ENCODE data around the gene MRPL36.

Gene MRPL36

DNA sequence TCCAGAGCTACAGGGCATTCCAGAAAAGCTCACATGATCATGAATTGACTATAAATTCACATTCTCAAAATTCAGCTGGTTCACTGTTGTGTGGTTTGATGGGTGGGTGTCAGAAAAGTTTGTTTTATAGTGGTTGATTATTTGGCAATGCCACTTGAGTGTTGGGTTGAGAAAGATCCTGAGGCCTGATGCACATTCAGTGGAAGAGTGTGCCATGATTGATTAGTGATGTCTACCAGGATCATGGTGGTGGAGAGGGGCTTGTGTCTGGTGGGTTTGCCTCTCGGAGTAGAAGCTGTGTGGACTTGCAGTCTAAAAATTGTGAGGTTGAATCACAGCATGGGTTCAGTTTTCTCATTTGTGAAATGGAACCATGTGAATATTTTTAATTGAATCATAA lies 3.6 kb upstream of the MRPL36 start:
- H3K4me1 ChIP-seq (ENCODE audit: control insufficient read depth, insufficient read depth, low read depth, low read length) = peaks cover 13% of the 10 kb centered on the region
- H2AFZ ChIP-seq (ENCODE audit: low read depth, low read length) = no peak overlapping the region
- peaks cover 33% of the 10 kb centered on the region for H3K79me1 ChIP-seq (replicated peaks; ENCODE audit: low read length, poor library complexity, severe bottlenecking)
- no peak for DNase-seq
- peaks cover 46 to 61% of the 10 kb centered on the region in 2 experiments for H3K36me3 ChIP-seq (ENCODE audit: control insufficient read depth in 1 of 2, insufficient read depth in 2 of 2, low read depth in 1 of 2, low read length in 2 of 2)
- H3K27me3 ChIP-seq (ENCODE audit: control insufficient read depth in 1 of 2, insufficient read depth in 1 of 2, low read length in 2 of 2) = no peaks in the 10 kb centered on the region
- H2BK12ac ChIP-seq (ENCODE audit: low read length in 2 of 2) = no peak overlapping the region
- H3K18ac ChIP-seq (ENCODE audit: low read depth in 1 of 2, low read length in 2 of 2) = no peak overlapping the region
- H3K9me3 ChIP-seq (ENCODE audit: control insufficient read depth, low read length) = no peaks in the 10 kb centered on the region
- H3K4me2 ChIP-seq (ENCODE audit: low read length, poor library complexity, severe bottlenecking) = no peak overlapping the region
- WGBS = 94% methylated on average over 1 of the region's 1 CpG
- no peak overlapping the region for H3K14ac ChIP-seq (ENCODE audit: low read length in 2 of 2)
- H2BK15ac ChIP-seq (ENCODE audit: low read depth, poor library complexity, severe bottlenecking) = no peak overlapping the region
- H2BK120ac ChIP-seq (ENCODE audit: low read depth, low read length) = no peak overlapping the region
- H2BK5ac ChIP-seq (ENCODE audit: low read depth, low read length, poor library complexity, severe bottlenecking) = no peak overlapping the region
- H3K23ac ChIP-seq (ENCODE audit: low read length in 2 of 2) = no peak overlapping the region
- H3K9ac ChIP-seq (ENCODE audit: low read length) = no peak overlapping the region
- H2AK5ac ChIP-seq (ENCODE audit: low read length, severe bottlenecking) = no peak overlapping the region
- H3K4me3 ChIP-seq (ENCODE audit: insufficient read depth in 1 of 2, low read depth in 1 of 2, low read length in 2 of 2) = no peak overlapping the region
- H3K4ac ChIP-seq (ENCODE audit: low read depth in 1 of 2, low read length in 2 of 2) = no peak overlapping the region
- H3K27ac ChIP-seq (ENCODE audit: low read length, poor library complexity, severe bottlenecking) = no peak overlapping the region
- H4K91ac ChIP-seq (ENCODE audit: low read length) = no peak overlapping the region
- H4K8ac ChIP-seq (ENCODE audit: low read length) = no peak overlapping the region

- Histone ChIP-seq H3K4ac (ENCODE audit: low read depth in 1 of 2, low read length in 2 of 2) (no peak overlapping the region), H3K9me3 (ENCODE audit: control insufficient read depth, low read length) (no peaks in the 10 kb centered on the region), H3K9ac (ENCODE audit: low read length) (peak overlapping the region; percentile 97), H3K27me3 (ENCODE audit: control insufficient read depth in 1 of 2, insufficient read depth in 1 of 2, low read length in 2 of 2) (no peaks in the 10 kb centered on the region), H3K14ac (ENCODE audit: low read length in 2 of 2) (no peak overlapping the region), H3K27ac (ENCODE audit: low read length, poor library complexity, severe bottlenecking) (no peak overlapping the region), H3K23ac (ENCODE audit: low read length in 2 of 2) (no peak overlapping the region), H3K79me1 (replicated peaks; ENCODE audit: low read length, poor library complexity, severe bottlenecking) (peaks cover 39% of the 10 kb centered on the region), H4K8ac (ENCODE audit: low read length) (no peak overlapping the region), H4K91ac (ENCODE audit: low read length) (no peak overlapping the region), H2AK5ac (ENCODE audit: low read length, severe bottlenecking) (no peak overlapping the region), H2BK120ac (ENCODE audit: low read depth, low read length) (no peak overlapping the region), H3K18ac (ENCODE audit: low read depth in 1 of 2, low read length in 2 of 2) (no peak overlapping the region), H2AFZ (ENCODE audit: low read depth, low read length) (no peak overlapping the region), H3K4me2 (ENCODE audit: low read length, poor library complexity, severe bottlenecking) (peak overlapping the region; percentile 75), H2BK12ac (ENCODE audit: low read length in 2 of 2) (no peak overlapping the region), H2BK5ac (ENCODE audit: low read depth, low read length, poor library complexity, severe bottlenecking) (no peak overlapping the region), H3K4me1 (ENCODE audit: control insufficient read depth, insufficient read depth, low read depth, low read length) (peaks cover 16% of the 10 kb centered on the region), H3K4me3 (ENCODE audit: insufficient read depth in 1 of 2, low read depth in 1 of 2, low read length in 2 of 2) (peak overlapping the region in 1 of 2 experiments; percentile 98), H2BK15ac (ENCODE audit: low read depth, poor library complexity, severe bottlenecking) (no peak overlapping the region), H3K36me3 (ENCODE audit: control insufficient read depth in 1 of 2, insufficient read depth in 2 of 2, low read depth in 1 of 2, low read length in 2 of 2) (peaks cover 47 to 61% of the 10 kb centered on the region in 2 experiments)
- peak; percentile 32 for DNase-seq
- 25% methylated on average over 4 of the region's 7 CpGs for WGBS
These were observed 2.3 kb upstream of the MRPL36 start for GRCh38 chr5:1801967-1802295.

DNA sequence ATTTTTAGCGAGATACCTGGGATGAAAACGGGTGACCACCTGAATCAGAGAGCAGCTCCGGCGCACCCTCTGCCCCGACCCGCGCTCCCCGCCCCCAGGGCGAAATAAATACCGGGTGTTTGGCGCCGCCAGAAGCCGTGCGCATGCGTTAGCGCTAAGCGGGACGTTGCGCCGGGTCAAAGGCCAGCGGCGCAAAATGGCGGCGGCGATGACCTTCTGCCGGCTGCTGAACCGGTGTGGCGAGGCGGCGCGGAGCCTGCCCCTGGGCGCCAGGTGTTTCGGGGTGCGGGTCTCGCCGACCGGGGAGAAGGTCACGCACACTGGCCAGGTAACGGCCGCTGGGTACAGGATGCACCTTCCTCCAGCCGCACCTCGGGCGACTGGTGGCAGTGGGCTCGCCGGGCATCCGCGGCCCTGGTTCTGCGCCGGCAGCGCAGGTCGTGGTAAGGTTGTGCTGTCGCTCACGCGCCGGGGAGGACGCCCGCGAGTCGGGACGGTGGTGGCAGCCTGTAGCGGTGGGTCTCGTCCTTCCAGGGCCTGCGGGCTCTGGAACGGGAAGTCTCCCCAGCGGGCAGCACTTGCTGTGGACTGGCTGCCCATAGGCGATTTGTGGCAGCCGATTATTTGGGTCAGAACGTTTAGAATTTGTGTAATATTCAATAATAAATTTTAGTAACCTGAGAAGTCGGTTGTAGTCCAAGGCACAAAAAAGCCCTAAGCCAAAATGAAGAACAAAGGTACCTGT lies 1.8 kb upstream of the MRPL36 start, which contains the start of gene NDUFS6:
NDUFS6 (plus strand) TSS at position 186 of the 745 bp plus-strand sequence; CDS start at position 197, 11 bp downstream.
- Histone ChIP-seq H3K4me2 (ENCODE audit: low read length, poor library complexity, severe bottlenecking) (peak within 1 kb of the TSS; percentile 93), H2BK5ac (ENCODE audit: low read depth, low read length, poor library complexity, severe bottlenecking) (peak within 1 kb of the TSS; percentile 12), H3K23ac (ENCODE audit: low read length in 2 of 2) (peak within 1 kb of the TSS in 1 of 2 experiments; percentile 54), H2AK5ac (ENCODE audit: low read length, severe bottlenecking) (no peak within 1 kb of the TSS), H3K4ac (ENCODE audit: low read depth in 1 of 2, low read length in 2 of 2) (peak within 1 kb of the TSS; percentile 65 to 73), H3K4me3 (ENCODE audit: insufficient read depth in 1 of 2, low read depth in 1 of 2, low read length in 2 of 2) (peak within 1 kb of the TSS; percentile 96 to 98), H3K79me1 (replicated peaks; ENCODE audit: low read length, poor library complexity, severe bottlenecking) (peaks cover 39% of the 10 kb centered on the region), H2BK12ac (ENCODE audit: low read length in 2 of 2) (peak within 1 kb of the TSS in 1 of 2 experiments; percentile 7), H4K91ac (ENCODE audit: low read length) (peak within 1 kb of the TSS; percentile 88), H4K8ac (ENCODE audit: low read length) (peak within 1 kb of the TSS; percentile 94), H3K9me3 (ENCODE audit: control insufficient read depth, low read length) (no peaks in the 10 kb centered on the region), H3K9ac (ENCODE audit: low read length) (peak within 1 kb of the TSS; percentile 97), H3K27me3 (ENCODE audit: control insufficient read depth in 1 of 2, insufficient read depth in 1 of 2, low read length in 2 of 2) (no peaks in the 10 kb centered on the region), H3K36me3 (ENCODE audit: control insufficient read depth in 1 of 2, insufficient read depth in 2 of 2, low read depth in 1 of 2, low read length in 2 of 2) (peaks cover 47 to 61% of the 10 kb centered on the region in 2 experiments), H3K4me1 (ENCODE audit: control insufficient read depth, insufficient read depth, low read depth, low read length) (peaks cover 19% of the 10 kb centered on the region), H3K18ac (ENCODE audit: low read depth in 1 of 2, low read length in 2 of 2) (peak within 1 kb of the TSS; percentile 30 to 99), H2BK120ac (ENCODE audit: low read depth, low read length) (no peak within 1 kb of the TSS), H3K27ac (ENCODE audit: low read length, poor library complexity, severe bottlenecking) (peak within 1 kb of the TSS; percentile 78), H3K14ac (ENCODE audit: low read length in 2 of 2) (peak within 1 kb of the TSS in 1 of 2 experiments; percentile 99), H2AFZ (ENCODE audit: low read depth, low read length) (peak within 1 kb of the TSS; percentile 89), H2BK15ac (ENCODE audit: low read depth, poor library complexity, severe bottlenecking) (peak within 1 kb of the TSS; percentile 82)
- peak; percentile 65 for DNase-seq
- under 1% methylated on average over 67 of the region's 69 CpGs for WGBS

DNA sequence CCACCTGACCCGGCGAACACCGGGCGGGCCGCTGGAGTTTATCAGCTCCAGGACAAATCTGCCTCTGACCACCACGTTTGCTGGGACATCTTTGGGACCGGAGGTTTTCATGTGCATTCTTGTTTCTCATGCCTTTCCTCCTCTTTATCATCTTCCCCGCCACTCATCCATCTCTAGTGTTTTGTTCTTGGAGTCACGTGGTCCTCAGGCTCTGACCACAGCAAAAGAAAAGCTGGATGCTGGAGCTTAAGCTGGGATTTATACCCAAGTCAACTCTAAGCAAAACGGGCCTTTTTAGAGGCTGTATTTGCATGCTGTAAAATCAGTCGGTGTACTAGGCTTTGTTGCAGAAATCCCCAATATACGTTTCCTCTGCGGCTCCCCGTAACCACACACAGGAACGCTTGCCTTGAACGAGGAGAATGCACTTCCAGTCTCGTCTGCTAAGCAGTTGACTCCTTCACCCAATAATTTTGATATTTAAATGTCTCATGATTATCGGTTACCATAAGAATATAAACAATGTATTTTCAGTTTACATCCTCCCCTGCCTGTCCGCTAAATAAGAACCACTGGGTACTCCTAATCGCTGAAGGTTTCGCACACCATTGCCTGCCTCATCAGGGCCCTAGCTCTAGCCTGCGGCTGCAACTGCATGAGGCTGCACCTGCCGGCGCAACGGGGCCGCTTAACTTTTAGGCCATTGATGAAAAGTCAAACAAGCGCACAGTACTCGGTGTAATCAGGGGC lies 1.0 kb upstream of the MRPL36 start:
- under 1% methylated on average over 26 of the region's 28 CpGs for WGBS
- H3K4ac ChIP-seq (ENCODE audit: low read depth in 1 of 2, low read length in 2 of 2) = peak overlapping the region in 1 of 2 experiments; percentile 65

More for the DNA sequence above, 1.0 kb upstream of the MRPL36 start:
- Histone ChIP-seq H3K18ac (ENCODE audit: low read depth in 1 of 2, low read length in 2 of 2) (peak overlapping the region; percentile 30 to 68), H3K27ac (ENCODE audit: low read length, poor library complexity, severe bottlenecking) (peak overlapping the region; percentile 78), H3K14ac (ENCODE audit: low read length in 2 of 2) (no peak overlapping the region), H3K4me3 (ENCODE audit: insufficient read depth in 1 of 2, low read depth in 1 of 2, low read length in 2 of 2) (peak overlapping the region; percentile 96 to 98), H2BK5ac (ENCODE audit: low read depth, low read length, poor library complexity, severe bottlenecking) (no peak overlapping the region), H3K36me3 (ENCODE audit: control insufficient read depth in 1 of 2, insufficient read depth in 2 of 2, low read depth in 1 of 2, low read length in 2 of 2) (peaks cover 47 to 61% of the 10 kb centered on the region in 2 experiments), H4K8ac (ENCODE audit: low read length) (peak overlapping the region; percentile 85), H4K91ac (ENCODE audit: low read length) (no peak overlapping the region), H2BK12ac (ENCODE audit: low read length in 2 of 2) (no peak overlapping the region), H3K4me2 (ENCODE audit: low read length, poor library complexity, severe bottlenecking) (peak overlapping the region; percentile 93), H3K27me3 (ENCODE audit: control insufficient read depth in 1 of 2, insufficient read depth in 1 of 2, low read length in 2 of 2) (no peaks in the 10 kb centered on the region), H3K9ac (ENCODE audit: low read length) (peak overlapping the region; percentile 97), H2BK120ac (ENCODE audit: low read depth, low read length) (no peak overlapping the region), H3K4me1 (ENCODE audit: control insufficient read depth, insufficient read depth, low read depth, low read length) (peaks cover 19% of the 10 kb centered on the region), H3K23ac (ENCODE audit: low read length in 2 of 2) (peak overlapping the region in 1 of 2 experiments; percentile 50), H2AFZ (ENCODE audit: low read depth, low read length) (peak overlapping the region; percentile 89), H2BK15ac (ENCODE audit: low read depth, poor library complexity, severe bottlenecking) (no peak overlapping the region), H3K79me1 (replicated peaks; ENCODE audit: low read length, poor library complexity, severe bottlenecking) (peaks cover 37% of the 10 kb centered on the region), H3K9me3 (ENCODE audit: control insufficient read depth, low read length) (no peaks in the 10 kb centered on the region), H2AK5ac (ENCODE audit: low read length, severe bottlenecking) (no peak overlapping the region)
- DNase-seq = peak; percentile 58

Measured in mesenchymal stem cell (in vitro differentiated cells and primary cell).